Smooth muscle cell (in vitro differentiated cells): ENCODE results near the gene NIPAL1. TPM values are rescaled to one million over a fixed set of nuclear protein-coding genes. Genes with fewer than 3 reads are reported as not detected.

Experiments used
- DNase-seq: peaks from one replicate; lab custom pipeline; 2025; ENCODE audit not compliant: unreplicated experiment; lab: John Stamatoyannopoulos, UW
- H2AFZ ChIP-seq: fragments of 200-600 bp; sonication (generic); 2 replicates; pipeline ENCODE4 v1.6.0; 2016; ENCODE audit warnings: antibody characterized with exemption, low read depth, mild to moderate bottlenecking
- H3F3A ChIP-seq: fragments of 200-600 bp; sonication (generic); 2 replicates; pipeline ENCODE4 v1.6.0; 2017; ENCODE audit warnings: antibody characterized with exemption, low read depth
- H3K27ac ChIP-seq: fragments of 200-600 bp; sonication (generic); 2 replicates; pipeline ENCODE4 v1.5.1; 2016; ENCODE audit warnings: low read depth, mild to moderate bottlenecking
- H3K27me3 ChIP-seq: fragments of 200-600 bp; sonication (generic); 2 replicates; pipeline ENCODE4 v1.6.1; 2016; ENCODE audit warnings: low read depth, mild to moderate bottlenecking
- H3K36me3 ChIP-seq: fragments of 200-600 bp; sonication (generic); 2 replicates; pipeline ENCODE4 v1.5.1; 2016; ENCODE audit warnings: low read depth
- H3K4me1 ChIP-seq: fragments of 200-600 bp; sonication (generic); 2 replicates; pipeline ENCODE4 v1.5.1; 2016; ENCODE audit warnings: low read depth
- H3K4me2 ChIP-seq: fragments of 200-600 bp; sonication (generic); 2 replicates; pipeline ENCODE4 v1.6.0; 2016; ENCODE audit warnings: mild to moderate bottlenecking
- H3K4me3 ChIP-seq: fragments of 200-600 bp; sonication (generic); 2 replicates; pipeline ENCODE4 v1.5.1; 2016; ENCODE audit warnings: mild to moderate bottlenecking
- H3K79me2 ChIP-seq: fragments of 200-600 bp; sonication (generic); 2 replicates; pipeline ENCODE4 v1.6.0; 2016; ENCODE audit warnings: low read depth, mild to moderate bottlenecking
- H3K9ac ChIP-seq: fragments of 200-600 bp; sonication (generic); 2 replicates; pipeline ENCODE4 v1.6.0; 2016; ENCODE audit warnings: low read depth
- H3K9me3 ChIP-seq: fragments of 200-600 bp; sonication (generic); replicated peaks from 2 replicates; pipeline ENCODE4 v1.5.1; 2016; ENCODE audit warnings: low read depth
- H4K20me1 ChIP-seq: fragments of 200-600 bp; sonication (generic); 2 replicates; pipeline ENCODE4 v1.6.0; 2016; ENCODE audit warnings: low read depth
- WGBS: methylation state at CpG from one replicate; pipeline ENCODE4 v1.1.7; 2016; ENCODE audit warnings: low lambda C conversion rate; 5-methylcytosine and 5-hydroxymethylcytosine counted together
- polyA plus RNA-seq: library from polyadenylated mRNA; unstranded; fragments of >200 nt; fragmentation: Nextera tagmentation; extraction: Ambion mirVana; gene quantifications from 2 replicates; pipeline ENCODE4 v1.2.1, GENCODE V29; 2016
- total RNA-seq: library from RNA; depleted of rRNA; stranded (reverse); fragments of >200 nt; gene quantifications from 2 replicates; pipeline ENCODE4 v1.2.3, GENCODE V29; 2014
- TF ChIP-seq, protein P1 (sequence below): fragments of 200-600 bp; sonication (generic); IDR thresholded peaks from 2 replicates; pipeline ENCODE4 v1.5.1; 2017; ENCODE audit warnings: borderline replicate concordance, mild to moderate bottlenecking, antibody characterized with exemption; ENCODE audit not compliant: insufficient read depth, poor library complexity, severe bottlenecking

Gene NIPAL1
- total and polyA plus RNA-seq, 2 experiments from 2014 or later, result 1.0 to 4.1 TPM

DNA sequence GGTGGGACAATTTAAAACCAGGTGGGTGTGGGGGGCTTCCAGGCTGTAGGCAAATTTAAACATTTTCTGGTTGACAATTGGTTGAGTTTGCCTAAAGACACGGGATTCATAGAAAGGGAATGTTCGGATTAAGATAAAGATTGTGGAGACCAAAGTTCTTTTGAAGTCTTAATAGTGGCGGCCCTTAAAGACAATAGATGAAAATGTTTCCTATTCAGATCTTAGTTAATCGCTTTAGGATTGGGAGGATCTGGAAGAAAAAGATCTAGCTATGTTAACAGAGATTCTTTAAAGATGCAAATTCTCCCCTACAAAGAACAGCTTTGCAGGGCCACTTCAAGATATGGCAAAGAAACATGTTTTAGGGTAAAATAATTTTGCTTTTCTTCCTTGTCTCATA lies 4.8 kb upstream of the NIPAL1 start:
- TF ChIP-seq, protein P1, sequence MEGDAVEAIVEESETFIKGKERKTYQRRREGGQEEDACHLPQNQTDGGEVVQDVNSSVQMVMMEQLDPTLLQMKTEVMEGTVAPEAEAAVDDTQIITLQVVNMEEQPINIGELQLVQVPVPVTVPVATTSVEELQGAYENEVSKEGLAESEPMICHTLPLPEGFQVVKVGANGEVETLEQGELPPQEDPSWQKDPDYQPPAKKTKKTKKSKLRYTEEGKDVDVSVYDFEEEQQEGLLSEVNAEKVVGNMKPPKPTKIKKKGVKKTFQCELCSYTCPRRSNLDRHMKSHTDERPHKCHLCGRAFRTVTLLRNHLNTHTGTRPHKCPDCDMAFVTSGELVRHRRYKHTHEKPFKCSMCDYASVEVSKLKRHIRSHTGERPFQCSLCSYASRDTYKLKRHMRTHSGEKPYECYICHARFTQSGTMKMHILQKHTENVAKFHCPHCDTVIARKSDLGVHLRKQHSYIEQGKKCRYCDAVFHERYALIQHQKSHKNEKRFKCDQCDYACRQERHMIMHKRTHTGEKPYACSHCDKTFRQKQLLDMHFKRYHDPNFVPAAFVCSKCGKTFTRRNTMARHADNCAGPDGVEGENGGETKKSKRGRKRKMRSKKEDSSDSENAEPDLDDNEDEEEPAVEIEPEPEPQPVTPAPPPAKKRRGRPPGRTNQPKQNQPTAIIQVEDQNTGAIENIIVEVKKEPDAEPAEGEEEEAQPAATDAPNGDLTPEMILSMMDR, result no peak
- Histone ChIP-seq H3K79me2 (no peaks in the 10 kb centered on the region), H3K9ac (no peak overlapping the region), H3F3A (no peaks in the 10 kb centered on the region), H4K20me1 (no peaks in the 10 kb centered on the region), H2AFZ (no peak overlapping the region), H3K4me2 (no peak overlapping the region), H3K9me3 (peaks cover 6% of the 10 kb centered on the region), H3K36me3 (no peaks in the 10 kb centered on the region), H3K27ac (no peak overlapping the region), H3K4me3 (no peak overlapping the region), H3K27me3 (no peaks in the 10 kb centered on the region), H3K4me1 (no peaks in the 10 kb centered on the region)
- WGBS, result 80% methylated on average over 4 of the region's 4 CpGs
- DNase-seq, result no peak

GRCh38 chr4:48012824-48013223 lies 3.7 kb upstream of the NIPAL1 start:
- Histone ChIP-seq H3K4me3 (no peak overlapping the region), H3K9ac (no peak overlapping the region), H3K4me1 (no peaks in the 10 kb centered on the region), H2AFZ (no peak overlapping the region), H4K20me1 (no peaks in the 10 kb centered on the region), H3K36me3 (no peaks in the 10 kb centered on the region), H3K27ac (no peak overlapping the region), H3K27me3 (no peaks in the 10 kb centered on the region), H3K4me2 (no peak overlapping the region), H3F3A (no peaks in the 10 kb centered on the region), H3K9me3 (no peaks in the 10 kb centered on the region), H3K79me2 (no peaks in the 10 kb centered on the region)
- DNase-seq, result no peak
- TF ChIP-seq, protein P1, result no peak
- 77% methylated on average over 3 of the region's 3 CpGs for WGBS

GRCh38 chr4:48015216-48015615 lies 1.4 kb upstream of the NIPAL1 start:
- H3K27ac ChIP-seq, result peak overlapping the region; percentile 89
- peak overlapping the region; percentile 73 for H3K4me3 ChIP-seq

GRCh38 chr4:48015678-48016077 lies 894 bp upstream of the NIPAL1 start:
- DNase-seq, result no peak
- Histone ChIP-seq H3K36me3 (no peaks in the 10 kb centered on the region), H2AFZ (peak overlapping the region; percentile 89), H3K9ac (peak overlapping the region; percentile 94), H3K4me3 (peak overlapping the region; percentile 73), H3F3A (no peaks in the 10 kb centered on the region), H3K4me1 (no peaks in the 10 kb centered on the region), H3K79me2 (no peaks in the 10 kb centered on the region), H3K4me2 (peak overlapping the region; percentile 91), H3K9me3 (no peaks in the 10 kb centered on the region), H4K20me1 (no peaks in the 10 kb centered on the region), H3K27me3 (no peaks in the 10 kb centered on the region), H3K27ac (peak overlapping the region; percentile 89)
- TF ChIP-seq, protein P1, result no peak
- WGBS, result 95% methylated on average over 5 of the region's 5 CpGs

More at GRCh38 chr4:48015216-48015615, 1.4 kb upstream of the NIPAL1 start:
- Histone ChIP-seq H3K4me1 (no peaks in the 10 kb centered on the region), H3K27me3 (no peaks in the 10 kb centered on the region), H4K20me1 (no peaks in the 10 kb centered on the region), H3F3A (no peaks in the 10 kb centered on the region), H3K4me2 (peak overlapping the region; percentile 91), H3K9me3 (no peaks in the 10 kb centered on the region), H3K9ac (no peak overlapping the region), H3K79me2 (no peaks in the 10 kb centered on the region), H3K36me3 (no peaks in the 10 kb centered on the region), H2AFZ (no peak overlapping the region)
- TF ChIP-seq, protein P1, result no peak
- no peak for DNase-seq
- 83% methylated on average over 4 of the region's 4 CpGs for WGBS
